Aorta (tissue), 5 donors: ENCODE data around the gene PML. TPM values are rescaled to one million over a fixed set of nuclear protein-coding genes. Genes with fewer than 3 reads are reported as not detected.
"Not testable (repeated sequence)": the region's sequence is repeated elsewhere in the genome, so short reads cannot be mapped to it uniquely, and the experiment has no call there.

Experiments
- ATAC-seq: fragments of 200-7000 bp; cut with Tn5 transposase; one replicate; pipeline ENCODE4 v1.9.1; 2022; ENCODE audit warnings: moderate library complexity; ENCODE audit not compliant: low FRiP score
- DNase-seq, 2 donors: peaks; one replicate each; pipeline ENCODE4 v3.0.0-alpha.2; 2020
- H3K27ac ChIP-seq, 2 donors: one replicate each; pipeline ENCODE4 v1.5.1; 2013; ENCODE audit warnings: low read length in 2 of 2, mild to moderate bottlenecking in 2 of 2, moderate library complexity in 2 of 2, control low read depth in 1 of 2, inconsistent platforms in 1 of 2, low read depth in 1 of 2
- H3K27me3 ChIP-seq, 2 donors: one replicate each; pipeline ENCODE4 v1.6.1; 2013; ENCODE audit warnings: control low read depth in 1 of 2, low read length in 1 of 2, mild to moderate bottlenecking in 1 of 2, moderate library complexity in 1 of 2; ENCODE audit not compliant: insufficient read depth in 2 of 2, control insufficient read depth in 1 of 2
- H3K36me3 ChIP-seq, 2 donors: one replicate each; pipeline ENCODE4 v1.6.1; 2013; ENCODE audit warnings: control low read depth in 1 of 2, low read length in 1 of 2, mild to moderate bottlenecking in 1 of 2; ENCODE audit not compliant: insufficient read depth in 2 of 2, control insufficient read depth in 1 of 2
- H3K4me1 ChIP-seq, 2 donors: one replicate each; pipeline ENCODE4 v1.6.1; 2013; ENCODE audit warnings: low read length in 2 of 2, control low read depth in 1 of 2, mild to moderate bottlenecking in 1 of 2, moderate library complexity in 1 of 2; ENCODE audit not compliant: insufficient read depth in 2 of 2, control insufficient read depth in 1 of 2
- H3K4me3 ChIP-seq, 2 donors: one replicate each; pipeline ENCODE4 v1.5.1; 2013; ENCODE audit warnings: low read length in 2 of 2, control low read depth in 1 of 2, mild to moderate bottlenecking in 1 of 2
- H3K9me3 ChIP-seq: one replicate; pipeline ENCODE4 v1.6.1; 2013; ENCODE audit warnings: mild to moderate bottlenecking, low read length; ENCODE audit not compliant: control insufficient read depth
- WGBS, 2 donors: extraction: QIAGEN DNeasy Blood & Tissue Kit; methylation state at CpG; one replicate each; pipeline ENCODE4 v1.1.7; 2013; 5-methylcytosine and 5-hydroxymethylcytosine counted together
- intact Hi-C, 2 donors: fragments of 100-400 bp; cut with DNase I; formaldehyde crosslinking; loops; one replicate each; pipeline versions ENCODE4 v1.14.2 to v1.15.0; 2022
- polyA plus RNA-seq, 2 donors: library from polyadenylated mRNA; stranded (reverse); fragments of 200-250 nt; gene quantifications; one replicate each; pipeline ENCODE4 v1.2.3, GENCODE V29; 2013
- total RNA-seq, 2 donors: library from RNA; stranded (reverse); fragmentation: NEBNext Ultra II Directional; extraction: Animal tissue kit (Norgen Biotek cat#: 25700); gene quantifications; one replicate each; pipeline ENCODE4 v1.2.1, GENCODE V29; 2021
- donor health status: healthy with polysubstance abuse.
- donor health status: Bipolar disorder and iron deficiency.
- donor health status: DM: no; HTN: no; CAD: no.
- donor health status: DM: no; HTN: no; CAD: no.
- donor health status: DM: yes; HTN: yes; CAD: no.

The PML gene
- total and polyA plus RNA-seq, 4 donors, result 8.6 to 91.9 (median 59.1) TPM

DNA sequence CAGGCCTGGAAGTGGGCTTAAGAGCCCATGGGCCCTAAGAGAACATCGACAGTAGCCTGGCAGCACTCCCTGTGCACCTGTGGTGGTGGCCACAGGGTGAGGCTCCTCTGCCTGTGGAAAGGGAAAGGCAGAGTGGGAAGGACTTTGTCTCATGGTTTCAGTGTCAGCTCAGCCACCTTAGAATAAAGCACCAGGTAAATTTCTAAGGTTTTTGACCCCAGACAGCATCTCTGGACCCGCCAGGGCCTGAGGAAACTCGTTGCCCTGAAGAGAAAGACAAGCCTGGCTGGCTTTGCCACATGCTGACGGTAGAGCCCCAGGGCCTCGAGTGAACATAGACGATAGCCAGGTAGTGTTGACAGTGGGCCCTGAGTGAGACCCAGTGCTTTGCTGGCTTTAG lies 65.7 kb downstream of the PML start:
- Histone ChIP-seq H3K36me3 (no peaks in the 10 kb centered on the region), H3K27ac (no peak overlapping the region), H3K9me3 (no peaks in the 10 kb centered on the region), H3K27me3 (no peaks in the 10 kb centered on the region), H3K4me1 (no peaks in the 10 kb centered on the region), H3K4me3 (no peak overlapping the region)
- no peak for DNase-seq
- WGBS, 2 donors, result 84 to 85% methylated on average over 6 of the region's 6 CpGs
- ATAC-seq, result no peak
- intact Hi-C loops, result no loop called here

DNA sequence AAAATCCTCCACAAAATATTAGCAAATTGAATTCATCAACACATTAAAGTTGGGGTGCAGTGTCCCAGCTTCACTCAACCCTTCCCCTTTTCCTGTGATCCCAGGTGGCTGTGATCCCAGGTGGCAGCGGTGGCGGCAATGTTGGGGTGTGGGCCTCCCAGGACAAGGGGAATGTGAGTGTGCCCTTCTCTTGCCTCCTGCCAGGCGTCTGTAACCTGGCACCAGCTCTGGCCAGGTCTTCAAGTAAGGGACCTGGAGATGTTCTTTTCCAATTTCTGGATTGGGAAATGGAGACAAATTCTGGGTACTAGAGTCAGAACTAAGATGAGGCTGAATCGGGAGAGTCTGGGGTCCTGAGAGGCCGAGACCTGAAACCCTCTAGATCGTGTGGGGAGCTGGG lies 67.7 kb downstream of the PML start:
- 93 to 94% methylated on average over 6 of the region's 6 CpGs for WGBS, 2 donors
- Histone ChIP-seq H3K36me3 (no peaks in the 10 kb centered on the region), H3K27ac (no peak overlapping the region), H3K4me1 (no peaks in the 10 kb centered on the region), H3K4me3 (no peak overlapping the region), H3K27me3 (no peaks in the 10 kb centered on the region), H3K9me3 (no peaks in the 10 kb centered on the region)
- ATAC-seq (no peak), DNase-seq (no peak)
- intact Hi-C loops, result no loop called here

DNA sequence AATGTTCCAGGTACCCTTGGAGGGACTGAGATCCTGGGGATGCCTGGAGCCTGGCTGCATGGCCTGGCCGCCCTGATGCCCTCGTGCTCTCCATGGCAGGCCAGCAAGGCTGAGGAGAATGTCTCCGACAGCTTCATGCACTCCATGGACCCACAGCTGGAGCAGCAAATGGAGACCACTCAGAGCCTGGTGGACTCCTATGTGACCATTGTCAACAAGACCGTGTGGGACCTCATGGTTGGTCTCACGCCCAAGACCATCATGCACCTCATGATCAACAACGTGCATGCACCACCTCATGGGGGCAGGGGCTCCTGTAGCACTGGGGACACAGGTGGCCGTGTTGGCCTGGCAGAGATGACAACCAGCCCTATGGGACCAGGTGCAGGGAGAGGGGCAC lies 68.2 kb downstream of the PML start:
- Histone ChIP-seq H3K27ac (no peak overlapping the region), H3K4me3 (no peak overlapping the region), H3K27me3 (no peaks in the 10 kb centered on the region), H3K4me1 (no peaks in the 10 kb centered on the region), H3K36me3 (no peaks in the 10 kb centered on the region), H3K9me3 (no peaks in the 10 kb centered on the region)
- WGBS, 2 donors, result 89 to 92% methylated on average over 7 of the region's 7 CpGs
- ATAC-seq, result no peak
- intact Hi-C loops, result no loop called here
- DNase-seq, result peak in 1 of 2 donors; percentile 33

DNA sequence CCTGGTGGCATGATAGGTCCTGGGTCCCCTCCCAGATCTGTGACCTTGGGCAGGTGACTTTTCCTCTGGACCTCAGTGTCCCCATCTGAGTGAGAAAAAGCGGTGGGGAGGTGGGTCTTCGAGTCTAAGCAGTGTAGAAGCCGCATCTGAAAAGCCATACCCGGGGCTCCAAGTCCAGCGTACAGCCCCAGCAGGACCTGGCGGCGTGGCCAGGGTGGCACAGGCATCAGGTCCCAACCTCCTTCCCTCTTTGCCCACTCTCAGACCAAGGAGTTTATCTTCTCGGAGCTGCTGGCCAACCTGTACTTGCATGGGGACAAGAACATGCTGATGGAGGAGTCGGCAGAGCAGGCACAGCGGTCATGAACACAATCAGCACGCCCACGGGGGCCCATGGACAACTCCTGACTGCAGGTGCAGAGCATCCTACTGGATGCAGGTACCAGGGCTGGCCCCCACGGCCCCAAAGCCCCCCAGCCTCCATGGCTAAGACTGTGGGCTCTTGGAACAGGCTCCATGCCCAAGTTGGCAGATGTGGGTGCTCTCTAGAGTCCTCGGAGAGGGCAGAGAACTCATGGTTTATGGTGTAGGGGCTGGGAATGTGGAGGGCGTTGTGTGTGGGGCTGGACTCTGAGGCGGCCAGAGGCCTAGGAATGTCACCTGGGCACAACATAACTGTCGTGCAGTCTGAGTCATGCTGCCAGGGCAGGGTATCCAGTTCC lies 69.1 kb downstream of the PML start:
- DNase-seq, result not testable (repeated sequence)
- WGBS, 2 donors, result 80 to 93% methylated on average over 7 to 12 of the region's 17 CpGs
- peak; percentile 60 for ATAC-seq

DNA sequence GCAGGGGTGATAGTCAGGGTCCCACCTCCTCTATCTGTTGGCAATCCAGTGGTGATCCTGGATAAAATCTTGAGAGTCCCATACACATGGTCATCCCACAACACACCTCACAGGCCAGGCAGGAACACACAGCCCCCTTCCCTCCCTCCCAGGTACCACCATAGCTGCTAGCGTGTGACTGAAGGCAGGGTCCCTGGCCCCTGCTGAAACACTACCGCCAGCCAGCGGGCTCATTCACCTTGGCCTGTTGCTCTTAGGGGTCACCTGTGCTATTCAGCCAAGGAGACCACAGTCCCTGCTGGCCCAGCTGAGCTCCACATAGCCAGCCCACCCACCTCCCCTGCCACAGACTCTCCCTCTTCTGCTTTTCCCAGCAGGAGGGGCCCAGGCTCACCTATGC lies 69.7 kb downstream of the PML start:
- ATAC-seq, intact Hi-C loops, H3K36me3 ChIP-seq, H3K27me3 ChIP-seq, H3K4me3 ChIP-seq, H3K9me3 ChIP-seq, H3K4me1 ChIP-seq, H3K27ac ChIP-seq: not testable (repeated sequence)
- 95 to 100% methylated on average over 3 of the region's 3 CpGs for WGBS, 2 donors
- peak in 1 of 2 donors; percentile 18 for DNase-seq

More for the DNA sequence above, 69.1 kb downstream of the PML start:
- H3K4me1 ChIP-seq, H3K36me3 ChIP-seq, intact Hi-C loops, H3K9me3 ChIP-seq, H3K27ac ChIP-seq, H3K4me3 ChIP-seq, H3K27me3 ChIP-seq: not testable (repeated sequence)

DNA sequence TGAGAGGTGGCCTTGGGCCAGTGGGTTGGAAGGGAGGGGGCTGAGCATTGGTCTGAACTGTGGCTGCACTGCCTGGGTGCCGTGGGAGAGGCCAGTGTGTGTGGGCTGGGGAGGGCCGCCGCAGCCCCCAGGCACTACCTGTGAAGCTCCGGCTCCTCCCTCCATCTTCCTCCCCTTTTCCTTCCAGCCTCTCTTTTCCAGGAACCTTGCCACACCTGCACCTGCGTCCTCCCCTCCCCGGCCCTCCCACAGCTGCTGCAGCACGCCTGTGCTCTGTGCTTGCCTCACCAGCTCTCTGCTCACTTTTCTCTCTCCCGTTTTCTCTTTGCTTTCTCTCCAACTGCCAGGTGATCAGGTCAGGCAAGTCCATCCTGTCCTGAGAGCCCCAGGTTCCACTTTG lies 70.3 kb downstream of the PML start:
- 84 to 86% methylated on average over 8 of the region's 8 CpGs for WGBS, 2 donors
- intact Hi-C loops, H3K27me3 ChIP-seq, H3K27ac ChIP-seq, H3K4me1 ChIP-seq, H3K9me3 ChIP-seq, ATAC-seq, H3K4me3 ChIP-seq, H3K36me3 ChIP-seq: not testable (repeated sequence)
- DNase-seq, result peak; percentile 34 to 66

DNA sequence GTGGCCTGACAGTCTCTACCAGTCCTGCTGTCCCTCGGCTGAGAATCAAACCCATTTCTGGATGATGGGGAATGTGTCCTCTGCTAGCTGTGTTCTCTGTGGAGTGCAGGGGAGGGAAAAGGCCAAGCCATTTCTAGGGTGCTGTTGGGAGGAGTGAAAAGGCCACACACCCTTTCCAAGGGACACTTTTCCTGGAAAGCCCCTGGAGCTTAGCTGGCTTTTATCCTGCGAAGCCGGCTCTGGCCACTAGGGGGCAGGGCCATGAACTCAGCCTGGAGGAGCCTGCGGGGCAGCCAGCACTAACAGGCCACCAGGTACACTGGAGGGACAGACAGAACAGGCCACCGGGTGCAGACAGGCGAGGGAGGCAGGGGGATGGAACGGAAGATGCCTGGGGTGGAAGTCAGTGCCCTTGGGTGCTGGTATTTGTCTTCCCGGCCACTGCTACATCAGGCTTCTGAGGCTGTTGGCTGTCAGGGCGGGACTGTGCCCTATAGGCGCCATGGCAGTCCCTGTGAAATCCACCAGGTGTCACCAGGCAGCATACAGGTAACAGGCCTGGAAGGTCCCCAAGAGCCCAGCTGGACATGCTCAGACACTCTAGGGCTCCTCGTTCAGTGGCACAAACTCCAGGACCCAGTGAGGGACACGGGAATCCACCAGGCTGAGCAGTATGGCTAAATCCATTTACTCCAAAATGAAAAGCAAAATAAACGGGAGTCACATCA lies 71.3 kb downstream of the PML start:
- 30 to 41% methylated on average over 6 to 8 of the region's 13 CpGs for WGBS, 2 donors
- DNase-seq (peak; percentile 59 to 82), ATAC-seq (peak; percentile 66)
- H3K4me1 ChIP-seq, H3K27me3 ChIP-seq, H3K4me3 ChIP-seq, H3K9me3 ChIP-seq, intact Hi-C loops, H3K27ac ChIP-seq, H3K36me3 ChIP-seq: not testable (repeated sequence)

DNA sequence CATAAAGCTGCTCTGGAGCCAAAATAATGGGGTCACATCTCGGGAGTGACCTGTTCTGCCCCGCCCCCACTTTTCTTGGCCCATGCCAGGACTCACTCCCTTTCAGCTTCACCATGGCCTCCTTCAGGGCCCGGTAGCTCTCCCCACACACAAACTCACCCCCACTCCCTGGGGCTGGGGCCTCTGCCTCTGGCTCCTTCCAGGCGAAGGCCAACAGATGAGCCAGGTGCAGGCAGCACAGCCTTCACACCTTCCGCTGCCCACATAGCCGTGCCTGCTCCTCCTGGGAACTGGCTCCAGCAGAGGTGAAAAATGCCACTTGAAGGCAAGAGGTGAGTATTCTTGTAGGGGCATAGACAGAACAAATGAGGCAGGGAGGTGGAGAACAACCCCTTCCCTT lies 77.1 kb downstream of the PML start:
- H3K4me1 ChIP-seq, H3K27me3 ChIP-seq, intact Hi-C loops, H3K27ac ChIP-seq, H3K9me3 ChIP-seq, ATAC-seq, H3K36me3 ChIP-seq, H3K4me3 ChIP-seq: not testable (repeated sequence)
- 86 to 89% methylated on average over 4 of the region's 6 CpGs for WGBS, 2 donors
- peak; percentile 35 to 72 for DNase-seq

DNA sequence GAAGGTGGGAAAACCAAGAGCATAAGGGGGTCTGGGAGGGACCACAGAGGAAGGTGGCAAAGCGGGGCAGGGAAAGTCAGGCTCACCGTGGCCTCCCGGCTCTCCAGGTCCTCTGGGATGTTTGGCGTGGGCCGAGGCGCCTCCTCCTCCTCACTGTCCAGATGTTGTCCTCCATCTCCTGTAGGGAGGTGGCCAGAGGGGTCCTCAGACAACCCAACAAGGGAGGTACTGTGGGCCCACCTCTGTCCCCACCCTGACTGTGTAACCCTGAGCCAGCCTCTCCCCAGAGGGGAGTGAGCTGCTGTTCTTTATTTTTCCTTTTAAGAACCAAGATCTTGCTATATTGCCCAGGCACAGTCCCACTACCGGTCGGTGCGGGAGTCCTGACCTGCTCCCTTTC lies 77.6 kb downstream of the PML start:
- ATAC-seq, H3K27ac ChIP-seq, intact Hi-C loops, H3K9me3 ChIP-seq, H3K36me3 ChIP-seq, H3K4me3 ChIP-seq, DNase-seq, H3K27me3 ChIP-seq, H3K4me1 ChIP-seq: not testable (repeated sequence)
- no CpG with 5 or more reads among the region's 9 CpGs for WGBS, 2 donors
